Posterior vena cava (tissue), 2 donors: ENCODE results near the gene CDC42EP4. TPM values are rescaled to one million over a fixed set of nuclear protein-coding genes. Genes with fewer than 3 reads are reported as not detected.

ENCODE experiments used
- DNase-seq: peaks from one replicate; pipeline ENCODE4 v3.0.0-alpha.2; 2020; ENCODE audit warnings: low spot score
- intact Hi-C, 2 donors: fragments of 100-400 bp; cut with DNase I; formaldehyde crosslinking; loops; one replicate each; pipeline versions ENCODE4 v1.14.1 to v1.14.2; 2022 to 2023
- total RNA-seq, 2 donors: library from RNA; stranded (reverse); fragmentation: NEBNext Ultra II Directional; extraction: Animal tissue kit (Norgen Biotek cat#: 25700); gene quantifications; one replicate each; pipeline ENCODE4 v1.2.1, GENCODE V29; 2021
- donor health status: DM: yes; HTN: yes; CAD: no.
- donor health status: DM: yes; HTN: yes; CAD: no.

The CDC42EP4 gene
- total RNA-seq, 2 donors from 2014 or later: 32.6 to 45.1 TPM

GRCh38 chr17:73308017-73308823 is 3.6 kb downstream of the CDC42EP4 start:
- intact Hi-C loops: no loop called here
- DNase-seq: peak; percentile 94

- DNase-seq: no peak
- intact Hi-C loops: no loop called here
These were observed 4.7 kb downstream of the CDC42EP4 start for GRCh38 chr17:73307130-73307529.

DNA sequence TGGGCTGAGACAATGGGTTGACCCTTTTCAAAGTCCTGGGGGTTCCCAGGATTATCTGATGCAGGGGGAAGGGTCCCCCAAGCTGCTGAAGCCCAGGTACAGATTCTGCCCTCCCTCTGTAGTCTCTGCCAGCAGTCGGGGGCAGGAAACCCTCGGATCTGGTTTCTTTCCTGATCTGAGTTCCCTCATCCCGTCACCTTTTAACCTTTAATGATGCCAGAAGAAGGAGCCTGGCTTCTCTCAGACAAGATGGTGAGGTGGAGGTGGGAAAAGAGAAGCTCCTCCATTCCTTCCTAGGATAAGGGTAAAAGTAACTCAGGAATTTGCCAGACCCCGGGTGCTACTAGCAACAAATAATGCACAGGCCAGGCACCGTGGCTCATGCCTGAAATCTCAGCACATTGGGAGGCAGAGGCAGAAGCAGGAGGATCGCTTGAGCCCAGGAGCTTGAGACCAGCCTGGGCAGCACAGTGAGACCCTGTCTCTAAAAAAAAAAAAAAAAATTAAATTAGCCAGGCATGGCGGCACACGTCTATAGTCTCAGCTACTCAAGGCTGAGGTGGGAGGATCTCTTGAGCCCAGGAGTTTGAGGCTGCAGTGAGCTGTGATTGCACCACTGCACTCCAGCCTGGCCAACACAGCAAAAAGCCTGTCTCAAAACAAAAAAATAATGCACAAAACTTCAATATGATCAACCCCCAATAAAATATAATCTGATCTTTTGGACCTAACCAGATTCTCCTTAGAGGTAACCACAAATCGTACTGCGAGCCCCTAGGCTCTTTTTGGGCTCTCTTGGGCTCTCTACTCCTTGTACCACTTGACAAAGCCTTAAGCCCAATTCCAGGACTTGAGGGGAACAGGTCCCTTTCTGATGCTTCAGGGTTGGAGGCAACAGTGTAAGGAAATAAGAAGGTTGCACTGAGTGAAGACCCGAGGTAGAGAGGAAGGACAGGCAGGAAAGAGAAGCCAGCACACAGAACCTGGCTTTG is 5.7 kb downstream of the CDC42EP4 start:
- intact Hi-C loops: no loop called here
- no peak for DNase-seq

DNA sequence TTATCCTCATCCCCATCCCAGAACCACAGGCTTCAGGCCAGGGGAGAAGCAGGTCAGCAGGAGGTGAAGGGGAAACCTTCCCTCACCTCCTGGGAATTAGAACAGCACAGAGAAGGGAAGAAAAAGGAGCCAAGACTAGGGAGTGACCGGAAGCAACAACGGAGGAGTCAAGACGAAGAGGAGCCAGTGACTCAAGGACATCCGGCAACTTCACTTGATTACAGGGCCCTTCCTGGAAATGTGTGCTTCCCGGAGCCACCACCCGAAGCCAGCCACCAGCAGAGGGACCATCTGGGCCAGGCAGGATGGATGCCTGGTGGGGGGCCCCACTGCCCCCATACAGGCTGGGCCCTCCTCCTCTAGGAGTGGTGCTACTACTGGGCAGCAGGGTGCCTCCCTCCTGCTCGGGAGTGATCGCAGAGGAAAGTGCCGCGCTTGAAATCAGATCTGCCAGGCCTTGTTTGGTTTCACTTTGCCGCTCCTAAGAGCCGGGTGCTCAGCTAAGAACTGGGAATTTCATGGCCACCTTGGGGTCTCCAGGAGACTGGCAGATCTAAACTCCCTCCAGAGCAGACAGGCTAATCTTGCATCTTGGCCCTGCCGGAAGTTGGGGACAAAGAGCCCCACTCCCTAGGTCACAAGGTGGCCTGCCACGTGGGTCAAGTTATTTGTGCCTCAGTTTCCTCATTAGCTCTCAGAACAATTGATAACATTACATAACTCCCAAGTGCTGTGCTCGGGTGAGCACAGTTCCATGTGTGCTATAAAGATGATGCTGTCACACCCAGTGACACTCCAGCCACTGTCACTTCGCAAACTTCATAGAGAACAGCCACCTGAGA is 6.6 kb downstream of the CDC42EP4 start:
- peak; percentile 93 for DNase-seq
- intact Hi-C loops: no loop called here

DNA sequence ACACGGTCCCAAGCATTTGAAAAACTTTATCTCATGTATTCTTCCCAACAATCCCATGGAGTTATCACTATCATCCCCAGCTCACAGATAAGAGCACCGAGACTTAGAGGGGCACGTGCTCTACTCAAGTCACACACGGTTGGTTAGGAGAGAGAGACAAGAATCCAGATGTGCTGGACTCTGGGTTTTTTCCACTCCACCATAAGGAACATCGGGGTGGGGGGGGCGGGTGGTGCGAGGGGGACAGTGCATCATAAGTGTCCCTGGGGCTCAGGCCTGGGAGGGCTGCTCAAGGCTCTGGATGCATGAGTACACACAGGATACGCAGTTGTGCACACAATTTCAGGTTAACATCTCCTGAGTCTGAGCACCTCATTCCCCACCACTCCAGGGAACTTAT is 7.4 kb downstream of the CDC42EP4 start:
- DNase-seq: no peak
- intact Hi-C loops: no loop called here

DNA sequence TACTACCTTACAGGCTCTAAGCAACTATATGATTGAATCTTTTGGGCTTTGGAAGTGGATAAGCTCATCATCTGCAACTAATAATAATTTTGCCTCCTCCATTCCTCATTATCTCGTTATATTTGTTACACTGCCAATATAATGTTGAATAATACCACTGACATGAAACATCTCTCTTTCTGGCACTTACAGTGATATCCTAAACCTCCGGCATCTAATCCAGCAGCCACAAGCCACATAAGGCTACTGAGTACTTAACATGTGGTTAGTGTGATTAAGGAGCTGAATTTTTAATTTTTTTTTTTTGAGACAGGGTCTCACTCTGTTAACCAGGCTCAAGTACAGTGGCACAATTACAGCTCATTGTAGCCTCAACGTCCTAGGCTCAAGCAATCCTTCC is 9.6 kb downstream of the CDC42EP4 start:
- intact Hi-C loops: no loop called here
- DNase-seq: no peak

- intact Hi-C loops: no loop called here
- no peak for DNase-seq
These were observed 10.4 kb downstream of the CDC42EP4 start for GRCh38 chr17:73301369-73301768.

DNA sequence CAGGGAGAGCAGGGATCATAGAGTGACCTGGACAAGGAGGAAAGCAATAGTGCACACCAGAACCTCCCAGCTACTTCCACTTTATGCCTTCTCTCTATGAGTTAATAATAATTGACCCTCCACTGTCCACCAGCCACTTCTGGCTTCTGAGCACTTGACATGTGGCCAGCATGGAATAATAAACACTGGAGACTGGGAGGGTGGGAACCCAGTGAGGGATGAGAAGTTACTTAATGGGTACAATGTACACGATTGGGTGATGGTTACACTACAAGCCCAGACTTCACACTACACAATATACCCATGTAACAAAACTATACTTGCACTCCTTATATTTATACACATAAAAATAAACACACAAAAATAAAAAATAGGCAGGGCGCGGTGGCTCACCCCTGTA is 11.4 kb downstream of the CDC42EP4 start:
- intact Hi-C loops: no loop called here

GRCh38 chr17:73297934-73298861 is 13.6 kb downstream of the CDC42EP4 start:
- intact Hi-C loops: no loop called here
- no peak for DNase-seq

More for the DNA sequence above, 11.4 kb downstream of the CDC42EP4 start:
- DNase-seq: no peak

- DNase-seq: peak; percentile 87
- intact Hi-C loops: no loop called here
These were observed 18.3 kb downstream of the CDC42EP4 start for GRCh38 chr17:73293480-73293911.

- intact Hi-C loops: no loop called here
- DNase-seq: no peak
These were observed 18.8 kb downstream of the CDC42EP4 start for GRCh38 chr17:73293031-73293430.

- peak; percentile 82 for DNase-seq
These were observed 19.7 kb downstream of the CDC42EP4 start for GRCh38 chr17:73292031-73292531.

DNA sequence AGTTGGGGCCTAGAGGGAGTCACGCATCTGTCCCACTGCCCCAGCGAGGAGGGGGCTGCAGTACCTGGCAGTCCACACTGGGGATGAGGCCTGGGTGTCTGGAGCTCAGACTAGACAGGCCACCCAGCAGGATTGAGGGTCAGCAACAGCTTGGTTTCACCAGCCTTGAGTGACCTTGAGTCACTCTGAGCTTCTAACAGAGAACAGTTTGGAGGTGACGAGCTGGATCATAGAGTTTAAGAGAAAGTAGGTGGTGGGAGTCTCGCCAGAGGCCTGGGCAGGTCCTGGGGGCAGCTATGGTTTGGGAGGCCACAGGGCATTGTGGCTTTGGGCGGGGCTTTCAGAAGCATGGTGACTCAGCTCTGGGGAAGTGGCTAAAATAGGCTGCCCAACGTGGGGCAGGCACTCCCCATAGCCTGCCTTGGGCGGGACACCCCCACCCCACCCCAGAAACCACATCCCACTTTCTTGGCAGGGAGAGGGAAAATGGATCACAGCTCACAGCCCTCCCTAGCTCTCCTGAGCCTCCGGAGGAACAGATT is 20.5 kb downstream of the CDC42EP4 start:
- intact Hi-C loops: no loop called here
- DNase-seq: peak; percentile 95

More at GRCh38 chr17:73292031-73292531, 19.7 kb downstream of the CDC42EP4 start:
- intact Hi-C loops: no loop called here

DNA sequence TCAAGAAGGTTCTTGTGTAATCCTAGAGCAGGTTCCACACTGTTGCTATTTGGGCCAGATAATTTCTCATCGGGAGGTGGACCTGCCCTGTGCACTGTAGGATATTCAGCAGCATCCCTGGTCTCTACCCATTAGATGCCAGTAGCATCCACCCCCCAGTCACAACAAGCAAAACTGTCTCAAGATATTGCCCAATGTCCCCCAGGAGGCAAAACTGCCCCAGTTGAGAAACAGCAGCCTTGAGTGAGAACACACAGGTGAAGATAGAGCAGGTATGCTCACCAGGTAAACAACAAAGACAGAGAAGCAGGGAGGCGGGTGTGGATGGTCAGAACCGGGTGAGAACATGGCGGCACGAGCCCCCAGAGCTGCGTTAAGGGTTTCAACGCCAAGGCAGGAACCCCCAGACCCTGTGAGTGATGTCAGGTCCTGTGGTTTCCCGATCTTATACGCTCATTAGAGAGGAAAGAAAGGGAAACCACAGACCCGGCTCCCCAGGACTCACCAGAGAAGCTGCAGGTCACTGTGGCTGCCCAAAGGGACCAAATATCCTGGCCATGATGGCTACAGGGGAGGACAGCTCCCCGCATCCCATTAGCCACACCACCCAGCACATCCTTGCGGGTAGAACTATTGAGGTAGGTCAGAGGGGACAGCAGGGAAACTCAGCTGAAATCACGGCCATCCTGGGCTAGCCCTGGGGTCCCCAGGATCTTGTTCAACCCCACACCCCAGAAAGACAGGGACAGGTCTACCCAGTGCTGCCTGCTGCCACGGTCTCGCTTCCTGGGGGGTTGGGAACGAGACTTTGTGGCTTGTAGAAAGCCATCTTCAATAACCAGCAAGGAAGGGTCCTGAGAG is 21.2 kb downstream of the CDC42EP4 start:
- intact Hi-C loops: no loop called here
- DNase-seq: no peak

DNA sequence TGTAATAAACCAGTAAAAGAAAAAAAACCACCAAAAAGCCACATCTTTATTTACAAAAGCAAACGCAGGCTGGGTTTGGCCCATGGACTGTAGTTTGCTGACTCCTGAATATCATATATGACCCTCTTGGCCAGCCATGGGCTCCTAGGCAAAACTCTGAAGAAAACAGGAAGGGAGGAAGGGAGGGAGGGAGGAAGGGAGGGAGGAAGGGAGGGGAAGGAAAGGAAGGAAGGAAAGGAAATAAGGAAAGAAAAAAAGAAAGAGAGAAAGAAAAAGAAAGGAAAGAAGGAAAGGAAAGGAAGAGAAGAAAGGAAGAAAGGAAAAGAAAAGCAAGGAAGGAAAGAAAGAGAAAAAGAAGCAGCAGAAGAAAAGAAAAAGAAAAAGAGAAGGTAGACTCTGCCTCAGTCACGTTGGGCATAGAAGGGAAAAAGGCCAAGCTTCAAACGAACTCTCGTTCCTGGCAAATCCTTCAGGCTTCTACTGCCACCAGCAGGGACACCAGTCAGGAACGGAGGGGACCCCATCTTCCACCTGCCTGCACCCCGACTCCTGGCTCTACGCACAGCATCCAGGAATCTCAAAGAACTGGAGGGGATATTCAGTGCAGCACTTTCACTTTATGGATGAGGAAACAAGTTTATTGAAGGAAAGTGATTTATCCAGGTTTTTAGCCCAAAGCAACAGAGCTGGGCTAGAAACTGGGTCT is 22.1 kb downstream of the CDC42EP4 start:
- intact Hi-C loops: no loop called here
- no peak for DNase-seq
